GM19239 (cell line): ENCODE results near the gene PLA2G15.
"Not testable (repeated sequence)": the region's sequence is repeated elsewhere in the genome, so short reads cannot be mapped to it uniquely, and the experiment has no call there.

Source experiments
- DNase-seq: peaks from one replicate; pipeline ENCODE4 v3.0.0; 2011; ENCODE audit warnings: low spot score; ENCODE audit not compliant: insufficient read length
- FAIRE-seq: peaks from 2 replicates; lab custom pipeline; 2011; peaks lifted over from hg19 to GRCh38; lab: Jason Lieb, UNC

The PLA2G15 gene

DNA sequence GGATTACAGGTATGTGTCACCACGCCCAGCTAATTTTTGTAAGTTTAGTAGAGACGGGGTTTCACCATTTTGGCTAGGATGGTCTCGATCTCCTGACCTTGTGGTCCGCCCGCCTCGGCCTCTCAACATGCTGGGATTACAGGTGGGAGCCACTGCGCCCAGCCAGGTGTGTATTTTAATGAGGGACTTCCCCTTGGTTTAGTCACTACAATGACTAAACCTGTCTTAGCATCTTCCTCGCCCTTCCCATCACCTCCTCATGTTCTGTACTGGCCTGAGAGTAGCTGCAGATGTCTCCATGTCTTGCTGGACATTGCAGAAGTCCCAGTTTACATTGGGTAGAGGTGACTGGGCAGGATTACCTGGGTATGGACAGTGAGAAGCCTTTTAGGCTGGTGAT is 28.7 kb downstream of the PLA2G15 start:
- no peak for FAIRE-seq
- no peak for DNase-seq

DNA sequence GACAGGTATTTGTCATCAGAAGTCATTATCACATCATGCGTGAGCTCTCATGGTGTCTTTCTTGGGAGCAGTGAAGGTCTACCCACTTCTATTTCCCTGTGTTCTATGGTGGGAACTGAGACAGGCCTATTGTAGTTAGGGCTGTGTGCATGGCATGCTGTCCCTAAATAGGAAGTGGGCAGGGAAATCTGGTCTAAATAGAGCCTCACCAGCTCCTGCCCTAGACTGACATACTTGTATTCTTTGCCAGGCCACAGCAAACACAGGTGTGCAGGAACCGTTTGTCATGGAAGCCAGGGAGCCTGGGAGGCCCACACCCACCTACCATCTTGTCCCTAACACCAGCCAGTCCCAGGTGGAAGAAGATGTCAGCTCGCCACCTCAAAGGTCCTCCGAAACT is 29.3 kb downstream of the PLA2G15 start:
- FAIRE-seq (no peak), DNase-seq (no peak)

DNA sequence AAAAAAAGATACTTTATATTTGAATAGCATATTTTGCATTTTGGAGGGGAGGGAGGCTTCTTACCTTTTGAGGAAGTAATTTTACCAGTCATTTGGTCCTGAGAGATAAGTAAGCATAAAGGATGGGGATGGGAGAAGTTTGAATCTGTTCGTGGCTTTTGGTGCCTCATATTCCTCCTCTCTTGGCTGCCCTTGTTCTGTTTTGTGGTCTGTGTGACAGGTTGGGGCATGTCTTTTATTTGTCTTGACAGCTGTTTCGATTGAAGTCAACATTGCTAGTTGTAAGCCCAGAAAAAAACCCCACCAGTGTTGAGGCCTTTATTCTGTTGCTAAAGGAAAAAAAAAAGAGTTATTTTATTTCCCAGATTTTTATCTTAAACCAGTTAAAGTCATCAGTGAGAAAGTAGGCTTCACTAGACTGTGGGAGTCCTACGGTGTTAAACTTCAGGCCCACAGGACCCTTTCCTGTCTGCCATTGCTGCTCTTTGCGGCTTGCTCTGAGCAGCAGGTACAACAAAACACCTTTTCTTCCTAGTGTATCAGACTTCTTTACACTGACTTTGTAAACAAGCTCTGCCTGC is 30.5 kb downstream of the PLA2G15 start:
- DNase-seq, result no peak
- peak; percentile 89 for FAIRE-seq

DNA sequence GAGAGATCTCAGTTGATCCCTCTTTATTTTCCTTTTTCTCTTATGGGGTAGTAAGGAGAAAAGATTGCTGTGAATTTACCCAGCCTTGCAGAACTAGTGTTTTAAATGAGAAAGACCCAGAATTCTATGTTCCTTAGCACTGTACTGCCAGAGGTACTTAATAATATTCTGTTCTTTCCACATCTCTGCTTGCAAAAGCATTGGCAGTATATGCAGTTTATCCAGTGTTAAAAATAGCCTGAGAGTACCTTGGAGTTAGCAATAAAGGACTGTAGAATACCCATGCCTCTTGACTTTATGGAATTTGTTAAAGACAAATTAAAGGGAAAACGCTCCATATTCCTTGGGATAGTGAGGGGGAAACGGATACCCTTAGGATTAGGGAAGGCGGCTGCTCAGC is 31.1 kb downstream of the PLA2G15 start:
- DNase-seq (no peak), FAIRE-seq (no peak)

DNA sequence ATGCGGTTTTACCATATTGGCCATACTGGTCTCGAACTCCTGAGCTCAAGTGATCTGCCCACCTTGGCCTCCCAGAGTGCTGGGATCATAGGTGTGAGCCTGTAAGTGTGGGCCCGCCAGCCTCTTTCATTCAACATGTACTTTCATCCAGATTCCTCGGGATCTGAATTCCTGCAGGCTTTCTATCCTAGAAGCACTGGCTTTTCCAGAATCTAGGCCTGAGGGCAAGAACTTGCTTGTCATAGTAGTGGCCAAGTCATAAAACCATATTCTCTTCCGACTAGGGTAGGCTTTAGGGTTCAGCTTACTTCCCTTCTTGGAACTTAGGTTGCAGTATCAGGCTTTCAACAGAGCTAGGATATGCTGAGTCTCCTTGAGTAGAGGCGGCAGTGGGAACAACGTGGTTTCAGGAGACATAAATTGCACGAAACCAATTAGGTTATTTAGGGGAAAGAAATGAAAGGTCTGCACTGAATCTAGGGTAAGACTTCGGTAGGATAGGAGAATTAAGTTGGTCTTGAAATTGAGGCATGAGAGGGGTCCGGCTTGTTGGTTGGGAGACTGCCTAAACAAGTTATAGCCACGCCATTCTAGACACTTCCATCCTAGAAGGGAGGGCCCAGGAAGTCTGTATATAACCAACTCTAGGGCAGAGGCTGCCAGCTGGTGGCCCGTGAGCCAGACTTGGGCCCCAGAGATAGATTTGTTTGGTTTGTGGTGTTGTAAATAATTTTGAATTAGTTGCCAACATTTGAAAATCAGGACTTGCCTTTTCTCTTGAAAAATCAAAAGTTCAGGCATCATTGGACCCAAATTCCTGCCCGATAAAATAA is 34.8 kb downstream of the PLA2G15 start:
- FAIRE-seq, result no peak
- DNase-seq, result no peak

DNA sequence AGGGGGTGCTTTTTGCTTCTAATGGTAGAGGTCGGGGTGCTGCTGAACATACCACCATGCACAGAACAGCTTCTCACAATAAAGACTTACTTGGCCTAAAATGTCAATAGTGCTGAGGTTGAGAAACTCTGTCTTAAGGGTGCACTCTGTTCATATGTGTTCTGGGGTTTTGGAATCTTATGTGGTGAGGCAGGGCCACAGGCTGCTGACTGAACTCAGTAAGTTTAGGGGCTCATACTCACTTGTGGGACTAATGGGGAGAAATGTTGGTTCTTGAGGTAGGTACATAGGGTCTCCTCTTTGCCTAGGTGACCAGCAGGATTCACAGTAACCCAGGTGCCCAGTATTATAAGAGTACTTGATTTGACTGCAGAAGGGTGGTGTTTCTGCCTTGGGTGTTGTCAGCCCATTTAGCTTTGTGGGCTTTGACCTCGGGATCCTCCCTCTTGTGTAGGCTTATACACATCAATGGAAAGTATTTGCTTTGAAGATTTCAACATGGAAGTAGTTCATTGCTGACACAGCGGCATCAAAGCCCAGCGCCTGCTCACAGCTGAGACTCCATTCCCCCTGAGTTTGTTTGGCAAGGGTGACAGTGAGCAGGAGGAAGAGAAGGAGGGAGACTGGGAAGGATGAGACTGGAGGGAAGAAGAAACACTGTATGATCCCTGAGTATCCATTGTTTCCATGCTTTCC is 36.3 kb downstream of the PLA2G15 start:
- DNase-seq (no peak), FAIRE-seq (no peak)

DNA sequence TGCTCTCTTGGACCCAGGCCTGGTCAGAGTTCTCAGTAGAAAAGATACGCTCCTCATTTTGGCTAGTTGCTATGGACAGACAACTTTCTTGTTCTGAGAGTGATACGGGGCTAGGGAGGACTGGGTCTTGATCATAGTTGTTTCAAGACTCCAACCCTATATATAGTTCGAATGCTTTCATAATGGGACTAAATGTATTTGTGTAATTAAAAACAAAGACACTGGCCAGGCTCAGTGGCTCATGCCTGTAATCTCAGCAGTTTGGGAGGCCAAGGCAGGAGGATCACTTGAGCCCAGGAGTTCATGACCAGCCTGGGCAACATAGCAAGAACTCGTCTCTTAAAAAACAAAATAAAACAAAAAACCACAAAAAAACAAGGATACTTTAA is 36.9 kb downstream of the PLA2G15 start:
- DNase-seq, result no peak

DNA sequence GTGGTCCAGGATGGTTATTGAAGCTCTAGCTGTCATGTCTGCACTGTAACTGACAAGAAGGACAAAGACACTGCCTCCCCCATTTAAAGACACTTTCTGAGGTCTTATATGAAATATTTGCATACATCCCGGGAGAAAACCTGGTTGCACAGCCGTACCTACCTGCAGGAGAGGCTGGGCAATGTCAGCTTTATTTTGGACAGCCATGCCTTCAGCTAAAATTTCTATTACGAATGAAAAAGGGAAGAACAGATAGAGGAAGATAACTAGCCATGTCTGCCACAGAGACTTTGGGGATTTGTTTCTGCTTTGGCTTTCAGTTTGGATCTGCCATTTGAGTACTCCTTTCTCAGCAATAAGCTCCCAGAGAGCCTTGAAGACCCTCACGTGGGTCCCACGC is 38.2 kb downstream of the PLA2G15 start:
- DNase-seq, result no peak
- no peak for FAIRE-seq

More for the DNA sequence above, 36.9 kb downstream of the PLA2G15 start:
- FAIRE-seq, result no peak

DNA sequence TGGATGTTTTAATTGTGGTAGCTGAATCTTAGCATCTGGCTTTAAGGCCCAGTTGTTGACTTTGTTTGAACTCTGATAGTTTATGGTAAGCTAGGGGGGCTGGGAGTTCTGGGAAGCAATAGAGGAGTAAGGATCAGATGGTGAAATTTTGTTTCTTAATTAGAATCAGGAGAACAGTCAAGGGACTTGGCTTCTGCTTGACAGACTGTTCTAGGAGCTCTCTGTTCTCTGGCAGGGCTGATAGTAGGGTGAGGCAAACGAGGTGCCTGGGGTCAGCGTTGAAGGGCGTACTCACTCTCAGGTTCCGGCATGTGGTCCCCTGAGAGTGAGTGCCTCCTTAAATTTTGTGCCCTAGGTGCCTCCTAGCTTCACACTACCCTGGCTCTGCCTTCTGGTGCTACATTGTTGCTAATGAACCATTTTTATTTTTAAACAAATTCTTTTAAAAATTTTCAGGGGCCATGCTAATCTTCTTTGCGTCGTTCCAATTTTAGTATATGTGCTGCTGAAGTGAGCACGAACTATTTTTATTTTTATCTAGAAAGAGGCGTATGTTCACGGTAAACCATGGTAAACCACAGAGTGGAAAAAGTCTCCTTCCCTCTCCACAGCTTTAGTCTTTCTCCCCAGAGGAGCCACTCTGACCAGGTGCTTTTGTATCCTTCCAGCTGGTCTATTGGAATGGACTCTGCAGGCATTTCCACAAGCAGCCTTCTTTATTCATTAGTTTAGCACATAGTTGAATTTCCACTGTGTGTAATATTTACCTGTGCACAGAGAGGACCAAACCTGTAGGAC is 38.8 kb downstream of the PLA2G15 start:
- DNase-seq (no peak), FAIRE-seq (peak; percentile 71)

DNA sequence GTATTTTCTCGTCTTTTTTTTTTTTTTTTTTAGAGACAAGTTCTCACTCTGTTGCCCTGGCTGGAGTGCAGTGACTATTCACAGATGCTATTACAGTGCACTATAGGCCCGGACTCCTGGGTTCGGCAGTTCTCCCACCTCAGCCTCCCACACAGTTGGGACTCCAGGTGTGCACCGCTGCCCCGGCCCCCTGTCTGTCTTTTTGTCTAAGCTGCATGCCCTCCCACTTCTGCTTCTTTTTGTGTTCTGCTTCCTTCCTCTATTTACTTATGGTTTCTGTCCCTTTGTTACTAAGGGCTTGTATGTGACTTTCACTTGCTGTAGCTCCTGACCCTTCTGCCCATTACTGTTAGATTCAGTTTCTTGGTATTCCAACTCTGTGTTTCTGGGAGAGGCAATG is 39.7 kb downstream of the PLA2G15 start:
- FAIRE-seq (peak; percentile 94), DNase-seq (no peak)

DNA sequence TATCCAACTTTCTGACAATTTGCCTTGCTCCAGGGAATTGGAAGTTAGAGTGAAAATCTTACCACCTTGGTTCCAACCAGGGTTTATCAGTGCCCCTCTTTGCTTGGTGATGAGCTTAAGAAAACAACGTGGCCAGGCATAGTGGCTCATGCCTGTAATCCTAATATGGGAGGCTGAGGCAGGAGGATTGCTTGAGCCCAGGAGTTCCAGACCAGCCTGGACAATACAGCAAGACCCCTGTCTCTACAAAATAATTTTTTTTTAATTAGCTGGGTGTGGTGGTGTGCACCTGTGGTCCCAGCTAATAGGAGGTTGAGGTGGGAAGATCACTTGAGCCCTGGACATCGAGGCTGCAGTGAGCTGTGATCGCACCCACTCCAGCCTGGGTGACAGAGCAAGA is 40.5 kb downstream of the PLA2G15 start:
- FAIRE-seq (peak; percentile 4), DNase-seq (no peak)

DNA sequence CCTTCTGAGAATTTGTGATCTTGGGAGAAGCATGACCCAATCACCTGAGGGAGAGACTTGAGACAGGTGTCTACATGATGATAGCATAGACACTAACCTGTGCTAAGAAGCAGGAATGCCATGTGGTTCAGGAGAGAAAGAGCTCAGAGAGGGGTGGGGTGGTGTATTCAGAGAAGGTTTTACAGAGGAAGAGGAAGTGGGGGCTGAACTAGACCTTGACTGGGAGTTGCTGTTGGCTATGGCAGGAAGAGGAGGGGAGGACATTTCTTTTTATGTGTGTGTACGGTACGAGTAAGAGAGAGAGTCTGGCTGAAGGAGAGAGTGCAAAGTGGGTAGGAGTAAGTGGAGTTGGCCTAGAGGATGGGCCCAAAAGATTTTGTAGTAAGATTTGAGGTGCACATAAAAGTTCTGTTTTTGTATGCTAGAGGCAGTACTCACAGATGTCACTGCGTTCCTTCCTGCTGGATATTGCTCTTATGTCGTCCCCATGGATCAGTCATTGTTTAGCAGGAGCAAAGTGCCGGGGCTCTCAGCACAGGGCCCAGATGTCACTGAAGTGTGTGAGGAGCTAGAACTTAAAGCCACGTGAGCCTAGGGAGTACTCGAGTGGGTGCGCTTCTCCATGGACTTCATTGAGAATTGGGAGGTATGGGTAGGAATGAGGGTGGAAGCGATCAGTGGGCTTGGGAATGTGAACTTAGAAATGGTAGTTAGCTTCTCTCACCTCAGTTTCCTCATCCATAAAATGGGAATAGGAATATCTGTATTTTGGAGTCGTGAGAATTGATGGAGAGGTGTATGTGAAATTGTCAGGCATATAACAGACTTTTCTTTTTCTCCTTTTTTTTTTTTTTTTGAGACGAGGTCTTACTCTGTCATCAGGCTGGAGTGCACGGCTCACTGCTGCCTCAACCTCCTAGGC is 41.2 kb downstream of the PLA2G15 start:
- FAIRE-seq, result peak; percentile 87
- no peak for DNase-seq

DNA sequence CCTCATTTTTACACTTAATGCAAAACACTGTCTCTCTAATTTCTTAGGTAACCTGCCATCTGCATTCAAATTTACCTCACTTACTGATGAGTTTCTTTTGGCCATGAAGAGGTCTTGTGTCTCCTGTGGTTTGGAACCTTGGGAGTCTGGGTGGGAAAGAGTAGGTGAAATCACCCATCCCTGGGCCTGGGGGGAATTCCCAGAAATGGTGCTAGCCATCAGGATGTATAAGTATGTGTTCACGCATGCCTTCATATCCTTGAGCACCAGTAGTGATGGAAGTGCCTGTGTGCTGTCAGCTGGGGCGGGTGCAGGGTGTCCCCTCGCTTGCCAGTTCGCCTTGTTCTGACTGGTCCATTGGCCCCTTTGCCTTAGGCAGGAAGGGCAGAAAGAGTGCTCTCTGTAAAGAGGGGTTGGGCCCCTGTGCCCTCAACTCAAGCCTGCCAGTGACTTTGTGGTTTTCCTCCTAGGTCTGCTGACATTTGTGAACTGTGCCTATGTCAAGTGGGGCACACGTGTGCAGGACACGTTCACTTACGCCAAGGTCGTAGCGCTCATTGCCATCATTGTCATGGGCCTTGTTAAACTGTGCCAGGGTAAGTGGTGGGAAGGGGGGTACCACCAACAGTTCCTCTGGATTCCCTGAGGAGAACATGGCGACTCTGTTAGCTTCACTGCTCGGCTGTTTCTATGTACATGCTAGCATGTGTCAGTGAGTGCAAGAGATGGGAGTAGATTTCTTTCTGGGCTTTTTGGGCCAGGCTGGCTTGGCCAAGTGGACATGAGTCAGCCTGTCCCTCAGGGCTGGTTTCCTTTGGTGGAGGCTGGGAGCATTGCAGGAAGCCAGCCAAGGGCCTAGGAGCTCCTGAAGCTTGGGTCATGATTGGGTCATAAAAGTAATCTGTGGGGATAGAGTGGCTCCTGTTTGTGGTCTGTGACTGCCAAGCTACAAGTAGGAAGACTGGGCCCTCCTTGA is 42.4 kb downstream of the PLA2G15 start:
- DNase-seq, result no peak
- no peak for FAIRE-seq

DNA sequence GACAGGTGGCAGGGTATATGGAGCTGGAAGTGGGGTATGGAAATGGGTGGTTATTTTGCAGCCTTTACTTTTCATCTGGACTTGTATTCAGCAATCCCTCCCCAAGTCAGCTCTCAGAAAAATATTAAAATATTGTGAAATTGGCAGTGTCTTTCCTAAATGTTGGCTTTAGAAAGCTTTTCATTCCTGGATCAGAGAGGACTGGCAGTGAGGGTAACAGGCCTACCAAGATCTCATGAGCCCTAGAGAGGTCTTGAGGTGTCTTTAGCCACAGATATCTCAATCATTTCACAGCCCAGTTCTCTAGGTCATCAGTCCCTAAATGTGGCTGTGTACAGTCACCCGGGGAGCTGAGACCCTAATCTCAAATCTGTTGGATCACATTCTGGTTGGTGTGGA is 43.1 kb downstream of the PLA2G15 start:
- DNase-seq (no peak), FAIRE-seq (no peak)

DNA sequence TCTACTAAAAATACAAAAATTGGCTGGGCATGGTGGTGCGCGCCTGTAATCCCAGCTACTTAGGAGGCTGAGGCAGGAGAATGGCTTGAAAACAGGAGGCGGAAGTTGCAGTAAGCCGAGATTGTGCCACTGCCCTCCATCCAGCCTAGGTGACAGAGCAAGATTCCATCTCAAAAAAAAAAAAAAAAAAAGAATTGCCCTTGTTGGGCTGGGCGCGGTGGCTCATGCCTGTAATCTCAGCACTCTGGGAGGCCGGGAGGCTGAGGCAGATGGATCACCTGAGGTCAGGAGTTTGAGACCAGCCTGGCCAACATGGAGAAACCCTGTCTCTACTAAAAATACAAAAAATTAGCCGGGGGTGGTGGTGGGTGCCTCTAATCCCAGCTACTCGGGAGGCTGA is 43.6 kb downstream of the PLA2G15 start:
- not testable (repeated sequence) for DNase-seq, FAIRE-seq

DNA sequence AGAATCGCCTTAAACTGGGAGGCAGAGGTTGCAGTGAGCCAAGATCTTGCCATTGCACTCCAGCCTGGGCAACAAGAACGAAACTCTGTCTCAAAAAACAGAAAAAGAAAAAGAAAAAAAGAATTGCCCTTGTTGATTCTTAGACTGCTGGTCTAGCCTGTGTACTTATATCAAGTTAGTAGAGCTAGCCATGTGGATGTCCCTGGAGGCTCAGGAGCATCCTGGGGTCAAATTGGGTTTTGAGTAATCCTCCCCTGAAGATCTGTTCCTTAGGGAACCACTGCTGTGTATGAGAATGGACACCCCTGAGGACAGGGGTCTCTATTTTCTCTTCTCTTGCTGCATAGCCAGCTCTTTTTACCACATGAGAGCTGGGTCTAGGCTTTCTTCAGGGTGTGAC is 44.0 kb downstream of the PLA2G15 start:
- FAIRE-seq, result peak; percentile 23

DNA sequence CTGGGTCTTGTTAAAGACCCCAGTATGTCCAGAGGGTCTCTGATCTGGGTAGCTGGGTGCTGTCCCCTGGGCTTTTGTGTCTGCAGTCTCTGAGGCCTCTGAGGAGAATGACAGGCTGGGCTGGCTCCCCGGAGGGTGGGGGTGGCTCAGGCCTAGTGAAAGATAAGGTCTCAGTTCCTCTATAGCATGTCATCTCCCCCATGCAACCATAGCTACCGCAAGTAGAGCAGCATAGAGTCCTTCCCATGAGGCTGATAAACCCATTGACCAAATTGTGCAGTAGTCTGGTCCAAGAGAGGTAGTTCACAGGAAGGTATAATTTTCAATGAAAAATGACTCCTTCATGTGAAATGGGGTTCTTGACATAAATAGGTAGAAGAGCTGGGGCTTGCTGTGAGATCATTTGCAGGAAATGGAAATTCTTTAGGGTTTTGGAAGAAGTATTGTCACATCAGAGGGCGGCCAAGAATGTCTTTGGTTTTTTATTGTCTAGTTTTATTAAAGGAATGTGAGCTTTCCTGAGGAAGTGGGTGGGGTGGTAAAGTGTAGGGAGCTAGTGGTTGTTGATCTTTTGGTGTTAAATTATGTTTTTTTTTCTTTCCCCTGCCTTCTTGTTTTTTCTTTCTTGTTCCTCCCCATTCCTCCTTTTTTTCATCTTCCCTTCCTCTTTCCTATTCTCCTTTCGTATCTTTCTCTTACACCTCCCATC is 44.6 kb downstream of the PLA2G15 start:
- FAIRE-seq (peak; percentile 69), DNase-seq (no peak)

More for the DNA sequence above, 44.0 kb downstream of the PLA2G15 start:
- no peak for DNase-seq

DNA sequence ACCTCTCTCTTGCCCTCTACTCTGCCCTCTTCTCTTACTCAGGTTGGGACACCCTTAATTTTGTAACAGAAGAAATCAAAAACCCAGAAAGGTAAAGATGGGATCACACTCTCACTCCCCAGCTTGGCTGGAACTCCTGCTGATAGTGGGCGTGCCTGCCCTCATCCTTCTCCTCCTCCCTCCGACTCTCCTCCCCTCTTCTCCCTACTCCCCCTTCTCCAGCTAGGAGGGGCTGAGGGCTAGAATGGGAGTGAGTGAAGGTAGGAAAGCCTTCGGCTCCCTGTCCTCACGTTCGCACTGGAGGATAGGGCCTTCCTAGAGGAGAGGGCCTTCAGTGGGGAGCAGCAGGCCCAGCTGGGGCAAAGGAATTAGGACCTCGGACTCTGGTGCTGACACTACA is 45.3 kb downstream of the PLA2G15 start:
- DNase-seq (no peak), FAIRE-seq (no peak)
